Gastrocnemius medialis (tissue), 4 donors: ENCODE measurements around the gene OCRL. TPM values are rescaled to one million over a fixed set of nuclear protein-coding genes. Genes with fewer than 3 reads are reported as not detected.

Experiments used
- ATAC-seq, 2 donors: fragments of 150-250 bp; one replicate each; pipeline ENCODE4 v1.9.1; 2016
- DNase-seq, 2 donors: peaks; one replicate each; pipeline ENCODE4 v3.0.0-alpha.2; 2019
- H3K27ac ChIP-seq, 4 donors: fragments of 200-600 bp; sonication (generic); 1 replicate in 1 of 4; 2 replicates in 3 of 4; pipeline ENCODE4 v1.5.1; 2016 to 2018; ENCODE audit warnings: mild to moderate bottlenecking in 2 of 4, moderate library complexity in 1 of 4
- H3K27me3 ChIP-seq, 3 donors: fragments of 200-600 bp; sonication (generic) in 2 of 3; 1 replicate in 1 of 3; 2 replicates in 2 of 3; pipeline versions ENCODE4 v1.5.1 to v1.6.0; 2016 to 2019; ENCODE audit warnings: mild to moderate bottlenecking in 1 of 3, moderate library complexity in 1 of 3
- H3K36me3 ChIP-seq, 2 donors: fragments of 200-600 bp; sonication (generic) in 1 of 2; one replicate each; pipeline ENCODE4 v1.5.1; 2017 to 2018
- H3K4me1 ChIP-seq, 2 donors: fragments of 200-600 bp; sonication (generic) in 1 of 2; one replicate each; pipeline ENCODE4 v1.5.1; 2016 to 2017; ENCODE audit warnings: mild to moderate bottlenecking in 2 of 2
- H3K4me3 ChIP-seq, 4 donors: fragments of 200-600 bp; sonication (generic) in 3 of 4; 1 replicate in 1 of 4; 2 replicates in 3 of 4; pipeline ENCODE4 v1.5.1; 2016 to 2019; ENCODE audit warnings: mild to moderate bottlenecking in 2 of 4
- H3K9me3 ChIP-seq, 3 donors: fragments of 200-600 bp; sonication (generic) in 2 of 3; 1 replicate in 1 of 3; 2 replicates in 2 of 3; pipeline ENCODE4 v1.5.1; 2016 to 2019
- CTCF ChIP-seq, 5 experiments: fragments of 450-650 bp in 3 of 5; fragments of 200-600 bp in 2 of 5; sonication (generic) in 2 of 5; IDR thresholded peaks in 4 of 5; conservative IDR thresholded peaks in 1 of 5; 1 replicate in 4 of 5; 2 replicates in 1 of 5; pipeline ENCODE4 v1.5.1; 2016 to 2019; ENCODE audit warnings: antibody characterized with exemption in 5 of 5, mild to moderate bottlenecking in 3 of 5, moderate library complexity in 3 of 5
- POLR2A ChIP-seq, 2 donors: fragments of 450-650 bp; IDR thresholded peaks; one replicate each; pipeline ENCODE4 v1.6.1; 2017; ENCODE audit warnings: antibody characterized with exemption in 2 of 2, mild to moderate bottlenecking in 2 of 2, moderate library complexity in 2 of 2
- in situ Hi-C, 4 donors: fragments of 200-750 bp; cut with MboI; loops; one replicate each; pipeline versions ENCODE4 v1.15.0 to v1.8.0; 2017; ENCODE audit warnings: low sequenced_read_pairs in 4 of 4
- intact Hi-C: fragments of 100-400 bp; cut with DNase I; formaldehyde crosslinking; loops from one replicate; pipeline ENCODE4 v1.15.1; 2023; ENCODE audit warnings: low total_unique reads
- total RNA-seq, 4 donors: library from RNA; depleted of rRNA; stranded (reverse); fragments of >200 nt; gene quantifications; one replicate each; pipeline versions ENCODE4 v1.1.0 to v1.2.3, GENCODE V29; 2016

Gene OCRL
- total RNA-seq, 4 donors from 2014 or later: 6.7 to 10.8 (median 8.6) TPM

GRCh38 chrX:129529685-129530281 is 10.3 kb upstream of the OCRL start:
- no peak for ATAC-seq
- Histone ChIP-seq H3K4me1 (no peaks in the 10 kb centered on the region), H3K9me3 (no peaks in the 10 kb centered on the region), H3K4me3 (no peak overlapping the region), H3K36me3 (no peaks in the 10 kb centered on the region), H3K27me3 (no peaks in the 10 kb centered on the region), H3K27ac (no peak overlapping the region)
- intact Hi-C loops: loop anchor here (10.0 kb wide), 1 partner anchor 375 kb away; the partner anchor contains the start of gene UTP14A
- in situ Hi-C loops: no loop called here
- TF ChIP-seq CTCF (IDR thresholded peaks at IDR 0.05 in 4 of 5, conservative IDR thresholded peaks at IDR 0.05 in 1 of 5): no peak
- TF ChIP-seq POLR2A (IDR thresholded peaks at IDR 0.05): no peak
- no peak for DNase-seq

GRCh38 chrX:129530410-129530809 is 9.6 kb upstream of the OCRL start:
- Histone ChIP-seq H3K9me3 (no peaks in the 10 kb centered on the region), H3K4me3 (no peak overlapping the region), H3K36me3 (no peaks in the 10 kb centered on the region), H3K27ac (no peak overlapping the region), H3K4me1 (no peaks in the 10 kb centered on the region), H3K27me3 (no peaks in the 10 kb centered on the region)
- in situ Hi-C loops (no loop called here), intact Hi-C loops (no loop called here)
- no peak for TF ChIP-seq CTCF (IDR thresholded peaks at IDR 0.05 in 4 of 5, conservative IDR thresholded peaks at IDR 0.05 in 1 of 5)
- TF ChIP-seq POLR2A (IDR thresholded peaks at IDR 0.05): no peak
- DNase-seq (no peak), ATAC-seq (no peak)

- no peak for ATAC-seq
- H3K27me3 ChIP-seq: no peaks in the 10 kb centered on the region
- H3K4me3 ChIP-seq: no peak overlapping the region
- in situ Hi-C loops: no loop called here
- no peak for TF ChIP-seq CTCF (IDR thresholded peaks at IDR 0.05 in 4 of 5, conservative IDR thresholded peaks at IDR 0.05 in 1 of 5)
- TF ChIP-seq POLR2A (IDR thresholded peaks at IDR 0.05): no peak
- no peak overlapping the region for H3K27ac ChIP-seq
- H3K36me3 ChIP-seq: no peaks in the 10 kb centered on the region
- H3K9me3 ChIP-seq: no peaks in the 10 kb centered on the region
- no peaks in the 10 kb centered on the region for H3K4me1 ChIP-seq
- intact Hi-C loops: no loop called here
- no peak for DNase-seq
Observed at GRCh38 chrX:129531132-129531531, 8.9 kb upstream of the OCRL start.

- no peaks in the 10 kb centered on the region for H3K4me1 ChIP-seq
- H3K9me3 ChIP-seq: no peaks in the 10 kb centered on the region
- TF ChIP-seq CTCF (IDR thresholded peaks at IDR 0.05 in 4 of 5, conservative IDR thresholded peaks at IDR 0.05 in 1 of 5) (no peak), POLR2A (IDR thresholded peaks at IDR 0.05) (no peak)
- ATAC-seq (no peak), DNase-seq (no peak)
- H3K27me3 ChIP-seq: no peaks in the 10 kb centered on the region
- H3K27ac ChIP-seq: no peak overlapping the region
- intact Hi-C loops: no loop called here
- H3K4me3 ChIP-seq: no peak overlapping the region
- in situ Hi-C loops: no loop called here
- H3K36me3 ChIP-seq: no peaks in the 10 kb centered on the region
Observed at GRCh38 chrX:129534816-129535578, 5.1 kb upstream of the OCRL start.
